SK-N-SH (cell line): ENCODE data around the gene CEP89.

Experiments used
- CTCF ChIP-seq: fragments of 200-600 bp; sonication (generic); IDR thresholded peaks from 2 replicates; pipeline ENCODE4 v1.6.1; 2017; ENCODE audit warnings: antibody characterized with exemption, mild to moderate bottlenecking, moderate library complexity
- JUND ChIP-seq: IDR thresholded peaks from 2 replicates; pipeline ENCODE4 v1.4.0; 2012
- REST ChIP-seq: IDR thresholded peaks from 2 replicates; pipeline ENCODE4 v1.6.1; 2012; ENCODE audit warnings: mild to moderate bottlenecking, low read depth, low read length, moderate library complexity
- USF2 ChIP-seq: fragments of 150-350 bp; IDR thresholded peaks from 2 replicates; pipeline ENCODE4 v1.6.1; 2017; ENCODE audit warnings: antibody characterized with exemption, low read length, low read depth, borderline replicate concordance
- ZBTB33 ChIP-seq: IDR thresholded peaks from 2 replicates; pipeline ENCODE4 v1.4.0; 2012; ENCODE audit warnings: low read depth, borderline replicate concordance

GRCh38 chr19:32866564-32867265 lies 105.0 kb downstream of the CEP89 start:
- TF ChIP-seq REST (no peak), CTCF (no peak), USF2 (no peak), JUND (no peak), ZBTB33 (no peak)
